ENCODE results near the gene CEP162. TPM values are rescaled to one million over a fixed set of nuclear protein-coding genes. Genes with fewer than 3 reads are reported as not detected.
"Not testable (repeated sequence)": the region's sequence is repeated elsewhere in the genome, so short reads cannot be mapped to it uniquely, and the experiment has no call there.

The CEP162 gene
- total and polyA plus RNA-seq, 7 experiments from 2014 or later, result 3.9 to 10.7 (median 8.1) TPM

DNA sequence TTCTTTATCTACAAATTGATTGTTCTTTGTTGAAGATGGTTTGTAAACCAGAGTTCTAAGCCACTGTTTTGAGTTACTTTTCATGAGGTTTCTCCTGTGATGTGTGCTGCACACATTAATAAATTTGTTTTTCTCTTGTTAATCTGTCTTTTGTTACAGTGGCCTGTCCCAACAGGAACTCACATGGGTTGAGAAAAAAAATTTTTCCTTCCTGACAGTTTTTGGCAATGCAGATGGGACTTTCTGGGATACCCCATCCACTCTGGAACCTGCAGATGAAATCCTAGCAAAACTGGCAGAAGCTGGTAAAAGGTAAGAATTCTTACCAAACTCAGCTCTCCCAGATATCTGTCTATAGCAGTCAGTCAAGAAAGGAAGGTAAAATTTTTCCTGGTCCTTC is 88.1 kb downstream of the CEP162 start:
- no peak for ATAC-seq
- no peaks in the 10 kb centered on the region for H3K36me3 ChIP-seq (ENCODE audit: control insufficient read depth in 2 of 3, insufficient read depth in 3 of 3, low read length in 3 of 3)
- H3K9me3 ChIP-seq (ENCODE audit: control insufficient read depth in 2 of 3, low read length in 3 of 3), result no peaks in the 10 kb centered on the region
- peaks cover 0 to under 1% (median 0%) of the 10 kb centered on the region in 11 donors for H3K9me3 Mint-ChIP-seq
- intact Hi-C loops (cut with micrococcal nuclease), result no loop called here
- ChIA-PET CTCF (no interaction called here), POLR2A (no interaction called here)
- H3K27ac Mint-ChIP-seq, result no peak overlapping the region
- peaks cover 4 to 71% (median 58%) of the 10 kb centered on the region in 5 donors for H3K36me3 Mint-ChIP-seq
- no peak overlapping the region for H3K4me3 ChIP-seq (ENCODE audit: low read length)
- no peaks in the 10 kb centered on the region for H3K4me1 ChIP-seq (ENCODE audit: control insufficient read depth in 2 of 2, insufficient read depth in 2 of 2, low read length in 2 of 2)
- no peaks in the 10 kb centered on the region for H3K27me3 Mint-ChIP-seq
- no peak for DNase-seq
- no peaks in the 10 kb centered on the region for H3K4me1 Mint-ChIP-seq
- no peak overlapping the region for H3K27ac ChIP-seq (ENCODE audit: low read depth, low read length)
- no peaks in the 10 kb centered on the region for H3K27me3 ChIP-seq (ENCODE audit: control insufficient read depth in 2 of 2, insufficient read depth in 2 of 2, low read length in 2 of 2)
- no peak overlapping the region for H3K4me3 Mint-ChIP-seq

DNA sequence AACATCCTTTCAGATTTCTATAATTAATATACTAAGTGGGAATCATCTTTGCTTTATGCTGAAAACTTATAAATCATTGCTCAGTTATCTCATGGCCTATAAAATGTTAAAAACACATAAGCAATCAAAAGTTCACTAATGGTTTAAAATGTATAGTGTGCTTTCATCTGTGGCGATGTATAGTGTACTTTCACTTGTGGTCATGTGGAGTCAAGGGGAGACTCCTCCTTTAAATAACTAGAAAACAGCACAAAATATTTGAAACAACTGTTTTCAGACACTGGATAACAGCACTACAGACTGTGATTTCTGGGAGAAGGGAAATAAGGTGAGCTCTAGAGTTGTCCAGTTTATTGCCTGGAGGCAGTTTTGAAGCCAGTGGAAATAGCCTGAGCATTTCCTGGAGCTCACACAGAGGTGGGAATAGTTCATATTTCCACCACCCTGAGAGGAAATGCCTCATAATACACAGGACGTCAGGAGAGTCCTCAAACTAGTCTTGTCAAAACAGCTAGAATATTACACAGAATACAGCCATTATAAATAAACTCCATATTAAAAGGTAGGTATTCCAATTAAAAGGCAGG is 89.4 kb downstream of the CEP162 start:
- Mint-ChIP-seq H3K4me3 (no peak overlapping the region), H3K27me3 (no peaks in the 10 kb centered on the region), H3K4me1 (peaks cover 0 to 1% (median 0%) of the 10 kb centered on the region in 7 donors), H3K36me3 (peaks cover 4 to 71% (median 58%) of the 10 kb centered on the region in 5 donors), H3K27ac (no peak overlapping the region), H3K9me3 (peaks cover 0 to 4% (median 0%) of the 10 kb centered on the region in 11 donors)
- H3K4me1 ChIP-seq (ENCODE audit: control insufficient read depth in 2 of 2, insufficient read depth in 2 of 2, low read length in 2 of 2), result no peaks in the 10 kb centered on the region
- CTCF ChIA-PET, result no interaction called here
- H3K27me3 ChIP-seq (ENCODE audit: control insufficient read depth in 2 of 2, insufficient read depth in 2 of 2, low read length in 2 of 2), result no peaks in the 10 kb centered on the region
- H3K4me3 ChIP-seq (ENCODE audit: low read length), result no peak overlapping the region
- intact Hi-C loops (cut with micrococcal nuclease), result no loop called here
- H3K36me3 ChIP-seq (ENCODE audit: control insufficient read depth in 2 of 3, insufficient read depth in 3 of 3, low read length in 3 of 3), result no peaks in the 10 kb centered on the region
- POLR2A ChIA-PET, result no interaction called here
- ATAC-seq (no peak), DNase-seq (no peak)
- H3K9me3 ChIP-seq (ENCODE audit: control insufficient read depth in 2 of 3, low read length in 3 of 3), result no peaks in the 10 kb centered on the region
- H3K27ac ChIP-seq (ENCODE audit: low read depth, low read length), result no peak overlapping the region

DNA sequence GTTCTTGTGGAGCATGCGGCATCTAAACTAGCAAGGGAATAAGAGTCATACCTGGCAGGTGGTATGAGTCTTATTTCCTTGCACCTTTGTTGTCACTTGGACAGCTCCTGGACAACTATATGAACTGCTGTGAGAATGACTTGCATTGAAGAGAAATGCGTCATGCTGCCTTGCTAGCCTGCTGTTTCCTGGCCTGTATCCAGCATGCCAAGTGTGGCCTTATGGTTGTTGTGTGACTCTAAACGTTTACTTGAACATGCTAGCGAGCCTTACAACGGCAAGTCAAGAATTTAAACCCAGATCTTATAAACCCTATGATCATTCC is 90.4 kb downstream of the CEP162 start:
- Mint-ChIP-seq H3K36me3 (peaks cover 10 to 70% (median 57%) of the 10 kb centered on the region in 5 donors), H3K27me3 (no peaks in the 10 kb centered on the region), H3K4me3 (no peak overlapping the region), H3K4me1 (peaks cover 0 to 1% (median 0%) of the 10 kb centered on the region in 7 donors), H3K9me3 (peaks cover 0 to 11% (median 5%) of the 10 kb centered on the region in 11 donors), H3K27ac (no peak overlapping the region)
- no peak overlapping the region for H3K27ac ChIP-seq (ENCODE audit: low read depth, low read length)
- intact Hi-C loops (cut with micrococcal nuclease), result no loop called here
- H3K27me3 ChIP-seq (ENCODE audit: control insufficient read depth in 2 of 2, insufficient read depth in 2 of 2, low read length in 2 of 2), result no peaks in the 10 kb centered on the region
- H3K4me3 ChIP-seq (ENCODE audit: low read length), result no peak overlapping the region
- CTCF ChIA-PET, result no interaction called here
- ATAC-seq (no peak), DNase-seq (no peak)
- H3K36me3 ChIP-seq (ENCODE audit: control insufficient read depth in 2 of 3, insufficient read depth in 3 of 3, low read length in 3 of 3), result no peaks in the 10 kb centered on the region
- POLR2A ChIA-PET, result no interaction called here
- H3K4me1 ChIP-seq (ENCODE audit: control insufficient read depth in 2 of 2, insufficient read depth in 2 of 2, low read length in 2 of 2), result no peaks in the 10 kb centered on the region
- no peaks in the 10 kb centered on the region for H3K9me3 ChIP-seq (ENCODE audit: control insufficient read depth in 2 of 3, low read length in 3 of 3)

DNA sequence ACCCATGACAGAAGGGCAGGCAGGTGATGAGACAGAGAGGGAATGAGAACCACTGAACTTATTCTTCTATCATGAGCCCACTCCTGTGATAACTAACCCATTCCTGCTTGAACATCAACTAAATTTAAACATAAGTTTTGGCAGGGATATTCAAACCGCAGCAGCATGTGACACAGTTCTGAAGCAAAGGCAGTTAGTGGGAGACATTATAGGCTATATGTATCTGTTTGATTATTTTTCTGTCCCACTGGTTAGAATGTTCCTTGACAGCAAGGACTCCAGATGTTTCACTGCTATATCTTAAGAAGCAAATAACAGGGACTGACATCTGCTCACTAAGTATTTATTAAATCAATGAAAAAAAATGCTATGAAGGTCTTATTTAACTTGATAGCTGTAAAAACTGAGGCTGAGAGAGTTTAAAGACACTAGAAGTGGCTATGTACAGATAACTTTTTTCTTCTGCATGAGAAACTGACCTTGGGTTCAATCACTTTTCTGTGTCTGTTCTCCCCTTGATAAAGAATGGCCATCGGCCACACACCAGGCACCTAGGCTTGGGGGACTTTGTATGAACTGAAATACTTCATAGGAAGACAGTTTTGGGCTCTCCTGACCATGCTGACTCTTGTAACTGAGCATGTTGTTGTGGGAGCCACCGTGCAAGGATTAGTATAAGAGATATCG is 90.9 kb downstream of the CEP162 start:
- H3K4me3 ChIP-seq (ENCODE audit: low read length), result no peak overlapping the region
- DNase-seq (no peak), ATAC-seq (no peak)
- Mint-ChIP-seq H3K4me1 (peaks cover 0 to 1% (median 0%) of the 10 kb centered on the region in 7 donors), H3K36me3 (peaks cover 9 to 65% (median 54%) of the 10 kb centered on the region in 5 donors), H3K27me3 (no peaks in the 10 kb centered on the region), H3K4me3 (no peak overlapping the region), H3K9me3 (peaks cover 0 to 11% (median 5%) of the 10 kb centered on the region in 11 donors), H3K27ac (no peak overlapping the region)
- no peak overlapping the region for H3K27ac ChIP-seq (ENCODE audit: low read depth, low read length)
- POLR2A ChIA-PET, result no interaction called here
- H3K27me3 ChIP-seq (ENCODE audit: control insufficient read depth in 2 of 2, insufficient read depth in 2 of 2, low read length in 2 of 2), result no peaks in the 10 kb centered on the region
- H3K36me3 ChIP-seq (ENCODE audit: control insufficient read depth in 2 of 3, insufficient read depth in 3 of 3, low read length in 3 of 3), result no peaks in the 10 kb centered on the region
- CTCF ChIA-PET, result no interaction called here
- H3K9me3 ChIP-seq (ENCODE audit: control insufficient read depth in 2 of 3, low read length in 3 of 3), result no peaks in the 10 kb centered on the region
- no peaks in the 10 kb centered on the region for H3K4me1 ChIP-seq (ENCODE audit: control insufficient read depth in 2 of 2, insufficient read depth in 2 of 2, low read length in 2 of 2)
- intact Hi-C loops (cut with micrococcal nuclease), result no loop called here

DNA sequence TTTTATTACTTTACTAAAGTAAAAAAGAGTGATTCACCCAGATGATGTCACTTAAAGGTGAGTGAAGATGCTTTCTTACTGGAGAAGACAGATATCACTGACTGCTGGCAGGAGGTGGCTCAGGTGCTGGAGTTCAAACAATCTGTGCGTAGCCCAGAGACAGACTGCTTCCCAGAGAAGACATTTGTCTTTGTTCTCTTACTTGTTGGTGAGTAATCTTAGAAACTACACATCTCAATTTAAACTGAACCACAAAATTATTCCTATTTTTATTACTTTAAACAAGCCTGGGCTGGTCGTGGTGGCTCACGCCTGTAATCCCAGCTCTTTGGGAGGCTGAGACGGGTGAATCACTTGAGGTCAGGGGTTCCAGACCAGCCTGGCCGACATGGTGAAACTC is 92.2 kb downstream of the CEP162 start:
- POLR2A ChIA-PET, result no interaction called here
- intact Hi-C loops (cut with micrococcal nuclease), result no loop called here
- no peaks in the 10 kb centered on the region for H3K4me1 ChIP-seq (ENCODE audit: control insufficient read depth in 2 of 2, insufficient read depth in 2 of 2, low read length in 2 of 2)
- Mint-ChIP-seq H3K4me1 (peaks cover 0 to 1% (median 0%) of the 10 kb centered on the region in 7 donors), H3K9me3 (peaks cover 1 to 19% (median 9%) of the 10 kb centered on the region in 11 donors), H3K4me3 (no peak overlapping the region), H3K27me3 (no peaks in the 10 kb centered on the region), H3K36me3 (peaks cover 6 to 66% (median 55%) of the 10 kb centered on the region in 5 donors), H3K27ac (no peak overlapping the region)
- H3K36me3 ChIP-seq (ENCODE audit: control insufficient read depth in 2 of 3, insufficient read depth in 3 of 3, low read length in 3 of 3), result no peaks in the 10 kb centered on the region
- CTCF ChIA-PET, result no interaction called here
- no peak for ATAC-seq
- H3K9me3 ChIP-seq (ENCODE audit: control insufficient read depth in 2 of 3, low read length in 3 of 3), result no peaks in the 10 kb centered on the region
- no peaks in the 10 kb centered on the region for H3K27me3 ChIP-seq (ENCODE audit: control insufficient read depth in 2 of 2, insufficient read depth in 2 of 2, low read length in 2 of 2)
- no peak overlapping the region for H3K4me3 ChIP-seq (ENCODE audit: low read length)
- H3K27ac ChIP-seq (ENCODE audit: low read depth, low read length), result no peak overlapping the region
- DNase-seq, result no peak

DNA sequence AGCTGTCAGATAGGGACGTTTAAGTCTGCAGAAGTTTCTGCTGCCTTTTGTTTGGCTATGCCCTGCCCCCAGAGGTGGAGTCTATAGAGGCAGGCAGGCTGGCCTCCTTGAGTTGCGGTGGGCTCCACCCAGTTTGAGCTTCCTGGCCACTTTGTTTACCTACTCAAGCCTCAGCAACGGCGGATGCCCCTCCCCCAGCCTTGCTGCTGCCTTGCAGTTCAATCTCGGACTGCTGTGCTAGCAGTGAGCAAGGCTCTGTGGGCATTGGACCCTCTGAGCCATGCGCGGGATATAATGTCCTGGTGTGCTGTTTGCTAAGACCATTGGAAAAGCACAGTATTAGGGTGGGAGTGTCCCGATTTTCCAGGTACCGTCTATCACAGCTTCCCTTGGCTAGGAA is 94.1 kb downstream of the CEP162 start:
- Mint-ChIP-seq H3K9me3 (peaks cover 1 to 19% (median 10%) of the 10 kb centered on the region in 11 donors), H3K36me3 (peaks cover 6 to 57% (median 39%) of the 10 kb centered on the region in 5 donors)
- POLR2A ChIA-PET; H3K36me3 ChIP-seq (ENCODE audit: control insufficient read depth in 2 of 3, insufficient read depth in 3 of 3, low read length in 3 of 3); intact Hi-C loops (cut with micrococcal nuclease); ATAC-seq; H3K27me3 ChIP-seq (ENCODE audit: control insufficient read depth in 2 of 2, insufficient read depth in 2 of 2, low read length in 2 of 2); H3K27me3 Mint-ChIP-seq; H3K4me1 ChIP-seq (ENCODE audit: control insufficient read depth in 2 of 2, insufficient read depth in 2 of 2, low read length in 2 of 2); CTCF ChIA-PET; H3K27ac ChIP-seq (ENCODE audit: low read depth, low read length); H3K4me3 ChIP-seq (ENCODE audit: low read length); H3K27ac Mint-ChIP-seq; H3K4me3 Mint-ChIP-seq; H3K9me3 ChIP-seq (ENCODE audit: control insufficient read depth in 2 of 3, low read length in 3 of 3); H3K4me1 Mint-ChIP-seq; DNase-seq: not testable (repeated sequence)

DNA sequence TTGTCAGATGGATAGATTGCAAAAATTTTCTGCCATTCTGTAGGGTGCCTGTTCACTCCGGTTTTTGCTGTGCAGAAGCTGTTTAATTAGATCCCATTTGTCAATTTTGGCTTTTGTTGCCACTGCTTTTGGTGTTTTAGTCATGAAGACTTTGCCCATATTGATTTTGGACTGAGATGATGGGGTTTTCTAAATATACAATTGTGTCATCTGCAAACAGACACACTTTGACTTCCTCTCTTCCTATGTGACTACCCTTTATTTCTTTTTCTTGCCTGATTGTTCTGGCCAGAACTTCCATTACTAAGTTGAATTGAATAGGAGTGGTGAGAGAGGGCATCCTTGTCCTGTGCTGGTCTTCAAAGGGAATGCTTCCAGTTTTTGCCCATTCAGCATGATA is 97.9 kb downstream of the CEP162 start:
- ATAC-seq; H3K4me3 Mint-ChIP-seq; H3K4me1 ChIP-seq (ENCODE audit: control insufficient read depth in 2 of 2, insufficient read depth in 2 of 2, low read length in 2 of 2); H3K27me3 Mint-ChIP-seq; intact Hi-C loops (cut with micrococcal nuclease); H3K4me3 ChIP-seq (ENCODE audit: low read length); H3K4me1 Mint-ChIP-seq; H3K27me3 ChIP-seq (ENCODE audit: control insufficient read depth in 2 of 2, insufficient read depth in 2 of 2, low read length in 2 of 2); H3K9me3 ChIP-seq (ENCODE audit: control insufficient read depth in 2 of 3, low read length in 3 of 3); POLR2A ChIA-PET; H3K27ac Mint-ChIP-seq; DNase-seq; H3K36me3 ChIP-seq (ENCODE audit: control insufficient read depth in 2 of 3, insufficient read depth in 3 of 3, low read length in 3 of 3); CTCF ChIA-PET; H3K27ac ChIP-seq (ENCODE audit: low read depth, low read length): not testable (repeated sequence)
- Mint-ChIP-seq H3K36me3 (peaks cover 12 to 48% (median 31%) of the 10 kb centered on the region in 5 donors), H3K9me3 (peaks cover 1 to 19% (median 11%) of the 10 kb centered on the region in 11 donors)

Data from naive thymus-derived CD4-positive, alpha-beta T cell (primary cell).